Endothelial cell of umbilical vein (primary cell): ENCODE data around the gene PHF3. TPM values are rescaled to one million over a fixed set of nuclear protein-coding genes. Genes with fewer than 3 reads are reported as not detected.

ENCODE experiments used
- BruUV-seq: library from RNA; stranded (reverse); fragments of 400-500 nt; replicated peaks from 2 replicates; lab custom pipeline; 2021; lab: Mats Ljungman, UMichigan
- CTCF ChIA-PET: fragments of 300-600, 350-600 bp; sonication (Branson Sonifier 250); formaldehyde crosslinking; loops from one replicate; lab custom pipeline; 2021; ENCODE audit warnings: antibody characterized with exemption, inconsistent platforms; lab: Charles Lee
- POLR2A ChIA-PET: fragments of 300-600, 350-600 bp; sonication (Branson Sonifier 250); formaldehyde crosslinking; loops from one replicate; lab custom pipeline; 2021; ENCODE audit warnings: antibody characterized with exemption, inconsistent platforms; lab: Charles Lee
- DNase-seq: peaks from one replicate; pipeline ENCODE4 v3.0.0-alpha.2; 2011; ENCODE audit warnings: low read depth, low spot score
- FAIRE-seq: peaks from 2 replicates; lab custom pipeline; 2011; peaks lifted over from hg19 to GRCh38; lab: Jason Lieb, UNC
- H2AFZ ChIP-seq: 2 replicates; pipeline ENCODE4 v1.6.0; 2012; ENCODE audit warnings: low read depth, low read length, control low read depth, inconsistent platforms
- H3K27ac ChIP-seq: 2 replicates; pipeline ENCODE4 v1.5.1; 2011; ENCODE audit warnings: low read depth, mild to moderate bottlenecking, control low read depth, low read length, moderate library complexity; ENCODE audit not compliant: insufficient read depth
- H3K27me3 ChIP-seq, 2 experiments: 2 replicates each; pipeline versions ENCODE4 v1.6.0 to v1.6.1; 2011; ENCODE audit warnings: low read length in 2 of 2, mixed read lengths in 1 of 2; ENCODE audit not compliant: control insufficient read depth in 2 of 2, insufficient read depth in 2 of 2
- H3K36me3 ChIP-seq, 2 experiments: 2 replicates in 1 of 2; 3 replicates in 1 of 2; pipeline ENCODE4 v1.5.1; 2011; ENCODE audit warnings: low read length in 2 of 2, mild to moderate bottlenecking in 1 of 2, moderate library complexity in 1 of 2; ENCODE audit not compliant: control insufficient read depth in 2 of 2, insufficient read depth in 2 of 2; ENCODE audit errors: extremely low read depth in 1 of 2
- H3K4me1 ChIP-seq: 3 replicates; pipeline ENCODE4 v1.5.1; 2011; ENCODE audit warnings: mild to moderate bottlenecking, low read length; ENCODE audit not compliant: control insufficient read depth, insufficient read depth; ENCODE audit errors: extremely low read depth
- H3K4me2 ChIP-seq: 2 replicates; pipeline ENCODE4 v1.6.1; 2011; ENCODE audit warnings: low read length, control low read depth, mixed read lengths; ENCODE audit not compliant: insufficient read depth
- H3K4me3 ChIP-seq, 3 experiments: fragments of 200-600 bp in 1 of 3; sonication (generic), shearing (Covaris generic) in 1 of 3; replicated peaks in 1 of 3; 2 replicates each; pipeline ENCODE4 v1.5.1; 2011 to 2016; ENCODE audit warnings: control low read depth in 3 of 3, low read length in 3 of 3, mild to moderate bottlenecking in 2 of 3, inconsistent platforms in 1 of 3, low read depth in 1 of 3, moderate library complexity in 1 of 3; ENCODE audit not compliant: insufficient read depth in 1 of 3
- H3K79me2 ChIP-seq: 2 replicates; pipeline ENCODE4 v1.6.0; 2012; ENCODE audit warnings: low read length, inconsistent platforms; ENCODE audit not compliant: control insufficient read depth, insufficient read depth
- H3K9ac ChIP-seq: replicated peaks from 2 replicates; pipeline ENCODE3; 2011; ENCODE audit warnings: low read length, control low read depth; ENCODE audit not compliant: insufficient read depth; ENCODE audit errors: extremely low read depth
- H3K9me1 ChIP-seq: replicated peaks from 3 replicates; pipeline ENCODE4 v1.6.0; 2011; ENCODE audit warnings: mild to moderate bottlenecking, low read length; ENCODE audit not compliant: control insufficient read depth, insufficient read depth; ENCODE audit errors: extremely low read depth
- H3K9me3 ChIP-seq: replicated peaks from 2 replicates; pipeline ENCODE4 v1.5.1; 2012; ENCODE audit warnings: low read length, inconsistent platforms; ENCODE audit not compliant: control insufficient read depth, insufficient read depth
- H4K20me1 ChIP-seq: replicated peaks from 2 replicates; pipeline ENCODE3; 2011; ENCODE audit warnings: mild to moderate bottlenecking, low read length; ENCODE audit not compliant: control insufficient read depth, insufficient read depth; ENCODE audit errors: extremely low read depth
- CTCF ChIP-seq, 2 donors: IDR thresholded peaks; 1 replicate in 1 of 2; 2 replicates in 1 of 2; pipeline ENCODE4 v1.5.1; 2011; ENCODE audit warnings: low read length in 2 of 2, mild to moderate bottlenecking in 2 of 2, moderate library complexity in 2 of 2, control low read depth in 1 of 2, inconsistent platforms in 1 of 2, low read depth in 1 of 2; ENCODE audit not compliant: insufficient read depth in 1 of 2; ENCODE audit errors: extremely low read depth in 1 of 2
- EZH2 ChIP-seq: IDR thresholded peaks from 2 replicates; pipeline ENCODE4 v1.6.1; 2012; ENCODE audit warnings: borderline replicate concordance, low read depth, mild to moderate bottlenecking, moderate library complexity, low read length, inconsistent platforms; ENCODE audit not compliant: severe bottlenecking
- FOS ChIP-seq: IDR thresholded peaks from 2 replicates; pipeline ENCODE4 v1.6.1; 2011; ENCODE audit warnings: mild to moderate bottlenecking, low read length, moderate library complexity, borderline replicate concordance; ENCODE audit not compliant: insufficient read depth
- GATA2 ChIP-seq: IDR thresholded peaks from 2 replicates; pipeline ENCODE4 v1.7.0; 2011; ENCODE audit warnings: low read depth, mild to moderate bottlenecking, moderate library complexity, mixed read lengths, low read length; ENCODE audit not compliant: insufficient read length, insufficient read depth
- JUN ChIP-seq: IDR thresholded peaks from 2 replicates; pipeline ENCODE4 v1.6.1; 2011; ENCODE audit warnings: borderline replicate concordance, low read depth; ENCODE audit not compliant: insufficient read length, insufficient read depth
- MAX ChIP-seq: IDR thresholded peaks from 2 replicates; pipeline ENCODE4 v1.6.1; 2011; ENCODE audit not compliant: insufficient read depth, insufficient read length
- MYC ChIP-seq: IDR thresholded peaks from one replicate; pipeline ENCODE4 v1.6.1; 2011; ENCODE audit warnings: mild to moderate bottlenecking, low read depth, low read length
- POLR2A ChIP-seq: IDR thresholded peaks from 2 replicates; pipeline ENCODE4 v1.6.1; 2012; ENCODE audit warnings: low read depth, mild to moderate bottlenecking, control low read depth, low read length
- POLR2AphosphoS5 ChIP-seq: IDR thresholded peaks from 2 replicates; pipeline ENCODE4 v1.6.1; 2012; ENCODE audit warnings: low read depth, mild to moderate bottlenecking, control low read depth, low read length, moderate library complexity; ENCODE audit not compliant: insufficient read depth
- dilution Hi-C: fragments of 300-500 bp; cut with MboI; formaldehyde crosslinking; loops from one replicate; pipeline ENCODE4 v1.15.0; 2019; ENCODE audit warnings: low sequenced_read_pairs; ENCODE audit not compliant: extremely low pct_ligation_motif_present
- intact Hi-C: fragments of 100-400 bp; cut with micrococcal nuclease; formaldehyde crosslinking; loops from one replicate; pipeline ENCODE4 v1.10.0; 2022
- polyA plus RNA-seq, 4 experiments: library from polyadenylated mRNA; depleted of rRNA in 3 of 4; stranded (reverse) in 3 of 4; unstranded in 1 of 4; fragments of >200 nt; gene quantifications; 2 replicates each; pipeline versions ENCODE4 v1.2.1 to v1.2.3, GENCODE V29; 2011 to 2012; ENCODE audit warnings: missing spikeins in 1 of 4
- total RNA-seq: library from RNA; stranded (reverse); gene quantifications from 2 replicates; pipeline ENCODE4 v1.2.3, GENCODE V29; 2021

Gene PHF3
- total and polyA plus RNA-seq, 2 donors (not counting 3 experiments of a cell fraction or from before 2014, with no cell fraction given) = 4.6 to 29.6 TPM

- no peak overlapping the region for H3K4me2 ChIP-seq
- peaks cover 14% of the 10 kb centered on the region for H4K20me1 ChIP-seq
- H2AFZ ChIP-seq = no peak overlapping the region
- CTCF ChIA-PET = interaction anchor here (1.0 kb wide), 1 partner anchor 42 kb away, joined by 3 read pairs; no protein-coding TSS in a partner anchor
- H3K4me1 ChIP-seq = peaks cover 22% of the 10 kb centered on the region
- no peak overlapping the region for H3K27ac ChIP-seq
- H3K4me3 ChIP-seq = no peak overlapping the region
- dilution Hi-C loops (no loop called here), intact Hi-C loops (no loop called here)
- H3K36me3 ChIP-seq = no peaks in the 10 kb centered on the region
- POLR2A ChIA-PET = no interaction called here
- no peaks in the 10 kb centered on the region for H3K27me3 ChIP-seq
- H3K79me2 ChIP-seq = peaks cover 77% of the 10 kb centered on the region
- TF ChIP-seq CTCF (IDR thresholded peaks at IDR 0.05; ENCODE audit: extremely low read depth in 1 of 2, insufficient read depth in 1 of 2, low read depth in 1 of 2, low read length in 2 of 2) (no peak), MYC (no peak), EZH2 (no peak), POLR2A (no peak), POLR2AphosphoS5 (no peak), GATA2 (no peak), MAX (no peak), JUN (no peak), FOS (no peak)
- FAIRE-seq = no peak
- H3K9me3 ChIP-seq = no peaks in the 10 kb centered on the region
- DNase-seq = no peak
- no TSS peak for BruUV-seq
- no peak overlapping the region for H3K9ac ChIP-seq
- no peaks in the 10 kb centered on the region for H3K9me1 ChIP-seq
Measured at GRCh38 chr6:63640062-63640461, 4.5 kb downstream of the PHF3 start.
